Mesendoderm (in vitro differentiated cells): ENCODE results near the gene DHRS3.

ENCODE experiments used
- DNase-seq: peaks from one replicate; pipeline ENCODE4 v3.0.0; 2013
- H2AK5ac ChIP-seq: 2 replicates; pipeline ENCODE4 v1.6.1; 2013; ENCODE audit warnings: low read length, inconsistent platforms
- H2BK120ac ChIP-seq: 2 replicates; pipeline ENCODE4 v1.6.1; 2013; ENCODE audit warnings: low read depth, mild to moderate bottlenecking, low read length, moderate library complexity, mixed read lengths
- H2BK15ac ChIP-seq: replicated peaks from 2 replicates; pipeline ENCODE4 v1.6.1; 2013; ENCODE audit warnings: low read depth, mild to moderate bottlenecking, moderate library complexity
- H2BK5ac ChIP-seq: 2 replicates; pipeline ENCODE4 v1.6.1; 2013; ENCODE audit warnings: low read length, inconsistent platforms
- H3K18ac ChIP-seq: 2 replicates; pipeline ENCODE4 v1.6.1; 2013; ENCODE audit warnings: mild to moderate bottlenecking, low read length, mixed read lengths
- H3K23ac ChIP-seq: one replicate; pipeline ENCODE4 v1.6.1; 2013; ENCODE audit warnings: low read length
- H3K27ac ChIP-seq: 2 replicates; pipeline ENCODE4 v1.5.1; 2013; ENCODE audit warnings: low read depth, mild to moderate bottlenecking, inconsistent platforms, low read length, moderate library complexity
- H3K27me3 ChIP-seq: 2 replicates; pipeline ENCODE4 v1.6.1; 2013; ENCODE audit warnings: low read length, control low read depth, mild to moderate bottlenecking, inconsistent platforms; ENCODE audit not compliant: insufficient read depth, poor library complexity
- H3K36me3 ChIP-seq: 2 replicates; pipeline ENCODE4 v1.6.1; 2013; ENCODE audit warnings: low read length, inconsistent platforms; ENCODE audit not compliant: control insufficient read depth, insufficient read depth
- H3K4ac ChIP-seq: one replicate; pipeline ENCODE4 v1.6.1; 2013; ENCODE audit warnings: low read depth, mild to moderate bottlenecking, low read length, moderate library complexity
- H3K4me1 ChIP-seq: 2 replicates; pipeline ENCODE4 v1.6.1; 2013; ENCODE audit warnings: low read depth, low read length, inconsistent platforms; ENCODE audit not compliant: control insufficient read depth
- H3K4me2 ChIP-seq: 2 replicates; pipeline ENCODE4 v1.6.1; 2013; ENCODE audit warnings: low read length
- H3K4me3 ChIP-seq: 2 replicates; pipeline ENCODE4 v1.5.1; 2013; ENCODE audit warnings: mild to moderate bottlenecking, low read length
- H3K56ac ChIP-seq: one replicate; pipeline ENCODE4 v1.6.1; 2013; ENCODE audit warnings: low read length
- H3K79me1 ChIP-seq: 2 replicates; pipeline ENCODE4 v1.6.1; 2013; ENCODE audit warnings: low read length, inconsistent platforms
- H3K79me2 ChIP-seq: 2 replicates; pipeline ENCODE4 v1.6.1; 2013; ENCODE audit warnings: mild to moderate bottlenecking, low read length; ENCODE audit not compliant: control insufficient read depth, insufficient read depth
- H3K9ac ChIP-seq: 2 replicates; pipeline ENCODE4 v1.6.1; 2013; ENCODE audit warnings: low read length, inconsistent platforms
- H4K5ac ChIP-seq: one replicate; pipeline ENCODE4 v1.6.1; 2013; ENCODE audit warnings: low read length
- H4K8ac ChIP-seq: one replicate; pipeline ENCODE4 v1.6.1; 2013; ENCODE audit warnings: low read depth, mild to moderate bottlenecking, control low read depth, low read length, moderate library complexity
- WGBS: extraction: QIAGEN DNeasy Blood & Tissue Kit; methylation state at CpG from one replicate; pipeline ENCODE4 v1.1.7; 2013; ENCODE audit warnings: low lambda C conversion rate, missing lambda C conversion rate; ENCODE audit not compliant: insufficient coverage; ENCODE audit errors: extremely low coverage; 5-methylcytosine and 5-hydroxymethylcytosine counted together

Gene DHRS3

GRCh38 chr1:12529640-12530174 lies 88.3 kb downstream of the DHRS3 start:
- no peak for DNase-seq
- H3K36me3 ChIP-seq = no peaks in the 10 kb centered on the region
- no peak overlapping the region for H3K27ac ChIP-seq
- no peaks in the 10 kb centered on the region for H3K79me2 ChIP-seq
- H3K27me3 ChIP-seq = no peaks in the 10 kb centered on the region
- no peak overlapping the region for H2BK120ac ChIP-seq
- no peak overlapping the region for H4K5ac ChIP-seq
- H2AK5ac ChIP-seq = no peak overlapping the region
- no peak overlapping the region for H3K4me2 ChIP-seq
- peaks cover 3% of the 10 kb centered on the region for H3K4me1 ChIP-seq
- H3K4me3 ChIP-seq = no peak overlapping the region
- no CpG with 5 or more reads among the region's 3 CpGs for WGBS
- no peak overlapping the region for H3K4ac ChIP-seq
- H3K9ac ChIP-seq = no peak overlapping the region
- H4K8ac ChIP-seq = no peak overlapping the region
- no peak overlapping the region for H2BK5ac ChIP-seq
- no peak overlapping the region for H3K18ac ChIP-seq
- H3K56ac ChIP-seq = no peak overlapping the region
- H2BK15ac ChIP-seq = no peak overlapping the region
- no peaks in the 10 kb centered on the region for H3K79me1 ChIP-seq
- H3K23ac ChIP-seq = no peak overlapping the region

GRCh38 chr1:12528021-12528852 lies 89.8 kb downstream of the DHRS3 start:
- H3K9ac ChIP-seq = no peak overlapping the region
- no peak overlapping the region for H3K18ac ChIP-seq
- H3K79me2 ChIP-seq = no peaks in the 10 kb centered on the region
- no peak overlapping the region for H4K5ac ChIP-seq
- H2AK5ac ChIP-seq = no peak overlapping the region
- no peak overlapping the region for H3K27ac ChIP-seq
- H3K23ac ChIP-seq = no peak overlapping the region
- H3K79me1 ChIP-seq = no peaks in the 10 kb centered on the region
- no peak overlapping the region for H3K4ac ChIP-seq
- WGBS = no CpG with 5 or more reads among the region's 24 CpGs
- H3K4me1 ChIP-seq = peaks cover 3% of the 10 kb centered on the region
- H3K4me3 ChIP-seq = no peak overlapping the region
- no peaks in the 10 kb centered on the region for H3K36me3 ChIP-seq
- no peaks in the 10 kb centered on the region for H3K27me3 ChIP-seq
- H2BK120ac ChIP-seq = no peak overlapping the region
- no peak overlapping the region for H4K8ac ChIP-seq
- no peak for DNase-seq
- no peak overlapping the region for H3K56ac ChIP-seq
- no peak overlapping the region for H3K4me2 ChIP-seq
- no peak overlapping the region for H2BK15ac ChIP-seq
- H2BK5ac ChIP-seq = no peak overlapping the region

GRCh38 chr1:12527564-12527963 lies 90.4 kb downstream of the DHRS3 start:
- Histone ChIP-seq H4K5ac (no peak overlapping the region), H3K4ac (no peak overlapping the region), H3K4me2 (no peak overlapping the region), H2BK5ac (no peak overlapping the region), H3K27me3 (no peaks in the 10 kb centered on the region), H3K4me3 (no peak overlapping the region), H3K79me2 (no peaks in the 10 kb centered on the region), H3K18ac (no peak overlapping the region), H3K79me1 (no peaks in the 10 kb centered on the region), H2AK5ac (no peak overlapping the region), H3K27ac (no peak overlapping the region), H3K4me1 (peaks cover 3% of the 10 kb centered on the region), H3K36me3 (no peaks in the 10 kb centered on the region), H2BK120ac (no peak overlapping the region), H4K8ac (no peak overlapping the region), H3K9ac (no peak overlapping the region), H3K56ac (no peak overlapping the region), H2BK15ac (no peak overlapping the region), H3K23ac (no peak overlapping the region)
- no peak for DNase-seq
- WGBS = no CpG with 5 or more reads among the region's 16 CpGs

- H2BK15ac ChIP-seq = no peak overlapping the region
- H3K4me1 ChIP-seq = peaks cover 3% of the 10 kb centered on the region
- peak overlapping the region; percentile 28 for H3K18ac ChIP-seq
- H3K36me3 ChIP-seq = no peaks in the 10 kb centered on the region
- H3K56ac ChIP-seq = no peak overlapping the region
- no peak overlapping the region for H3K27ac ChIP-seq
- DNase-seq = no peak
- H4K5ac ChIP-seq = no peak overlapping the region
- H3K4ac ChIP-seq = no peak overlapping the region
- no peak overlapping the region for H2BK5ac ChIP-seq
- H3K4me3 ChIP-seq = no peak overlapping the region
- no CpG with 5 or more reads among the region's 13 CpGs for WGBS
- H3K9ac ChIP-seq = no peak overlapping the region
- no peaks in the 10 kb centered on the region for H3K27me3 ChIP-seq
- no peak overlapping the region for H3K4me2 ChIP-seq
- no peaks in the 10 kb centered on the region for H3K79me2 ChIP-seq
- H3K79me1 ChIP-seq = no peaks in the 10 kb centered on the region
- no peak overlapping the region for H3K23ac ChIP-seq
- no peak overlapping the region for H2AK5ac ChIP-seq
- H2BK120ac ChIP-seq = no peak overlapping the region
- H4K8ac ChIP-seq = no peak overlapping the region
These were observed 92.5 kb downstream of the DHRS3 start for GRCh38 chr1:12525311-12526181.

GRCh38 chr1:12524266-12524665 lies 93.7 kb downstream of the DHRS3 start:
- H2BK5ac ChIP-seq = no peak overlapping the region
- H3K18ac ChIP-seq = no peak overlapping the region
- no peaks in the 10 kb centered on the region for H3K36me3 ChIP-seq
- no peak overlapping the region for H4K8ac ChIP-seq
- no peak for DNase-seq
- no peak overlapping the region for H3K27ac ChIP-seq
- no peak overlapping the region for H3K4ac ChIP-seq
- H2AK5ac ChIP-seq = no peak overlapping the region
- H2BK15ac ChIP-seq = no peak overlapping the region
- H3K56ac ChIP-seq = no peak overlapping the region
- H3K4me3 ChIP-seq = no peak overlapping the region
- H2BK120ac ChIP-seq = no peak overlapping the region
- H3K27me3 ChIP-seq = no peaks in the 10 kb centered on the region
- H3K4me2 ChIP-seq = no peak overlapping the region
- H4K5ac ChIP-seq = no peak overlapping the region
- no peak overlapping the region for H3K23ac ChIP-seq
- H3K79me2 ChIP-seq = no peaks in the 10 kb centered on the region
- H3K9ac ChIP-seq = no peak overlapping the region
- no CpG with 5 or more reads among the region's 2 CpGs for WGBS
- no peaks in the 10 kb centered on the region for H3K79me1 ChIP-seq
- H3K4me1 ChIP-seq = peaks cover 3% of the 10 kb centered on the region
